Spleen (tissue), 11 donors: ENCODE data around the gene ITPR1. TPM values are rescaled to one million over a fixed set of nuclear protein-coding genes. Genes with fewer than 3 reads are reported as not detected.
A peak's percentile ranks its signal among the peaks of the same experiment; 100 is the strongest.

Experiments used
- DNase-seq: peaks from one replicate; pipeline ENCODE4 v3.0.0-alpha.2; 2020
- H3K27ac ChIP-seq, 8 donors: fragments of 200-600 bp; sonication (generic) in 7 of 8; 1 replicate in 4 of 8; 2 replicates in 4 of 8; pipeline versions ENCODE4 v1.5.0 to v1.8.0; 2016 to 2021; ENCODE audit warnings: inconsistent platforms in 4 of 8, mild to moderate bottlenecking in 4 of 8, moderate library complexity in 1 of 8
- H3K27me3 ChIP-seq, 7 donors: fragments of 200-600 bp; sonication (generic) in 6 of 7; replicated peaks in 1 of 7; 1 replicate in 4 of 7; 2 replicates in 3 of 7; pipeline versions ENCODE4 v1.5.0 to v1.8.0; 2016 to 2021; ENCODE audit warnings: inconsistent platforms in 3 of 7, mild to moderate bottlenecking in 1 of 7
- H3K36me3 ChIP-seq, 6 donors: fragments of 200-600 bp; sonication (generic) in 5 of 6; 1 replicate in 4 of 6; 2 replicates in 2 of 6; pipeline versions ENCODE4 v1.5.0 to v1.8.0; 2016 to 2021; ENCODE audit warnings: inconsistent platforms in 2 of 6
- H3K4me1 ChIP-seq, 6 donors: fragments of 200-600 bp; sonication (generic) in 5 of 6; 1 replicate in 3 of 6; 2 replicates in 3 of 6; pipeline versions ENCODE4 v1.5.0 to v1.8.0; 2016 to 2021; ENCODE audit warnings: inconsistent platforms in 3 of 6
- H3K4me3 ChIP-seq, 8 donors: fragments of 200-600 bp; sonication (generic) in 7 of 8; 1 replicate in 4 of 8; 2 replicates in 4 of 8; pipeline versions ENCODE4 v1.5.0 to v1.8.0; 2016 to 2021; ENCODE audit warnings: inconsistent platforms in 4 of 8, mild to moderate bottlenecking in 4 of 8, moderate library complexity in 2 of 8
- H3K9me3 ChIP-seq, 8 donors: fragments of 200-600 bp; sonication (generic) in 7 of 8; 1 replicate in 4 of 8; 2 replicates in 4 of 8; pipeline versions ENCODE4 v1.5.0 to v1.8.0; 2016 to 2021; ENCODE audit warnings: inconsistent platforms in 4 of 8
- POLR2A ChIP-seq, 3 donors: fragments of 450-650 bp; IDR thresholded peaks; one replicate each; pipeline ENCODE4 v1.5.1; 2017; ENCODE audit warnings: antibody characterized with exemption in 3 of 3, mild to moderate bottlenecking in 1 of 3
- POLR2AphosphoS5 ChIP-seq, 3 donors: sonication (generic); formaldehyde crosslinking; IDR thresholded peaks; one replicate each; pipeline ENCODE4 v1.5.1; 2017; ENCODE audit warnings: antibody characterized with exemption in 3 of 3
- WGBS, 5 donors: extraction: QIAGEN DNeasy Blood & Tissue Kit in 3 of 5; methylation state at CpG; one replicate each; pipeline versions ENCODE4 v1.1.5 to v1.1.7; 2013 to 2018; 5-methylcytosine and 5-hydroxymethylcytosine counted together
- intact Hi-C: fragments of 100-400 bp; cut with DNase I; formaldehyde crosslinking; loops from one replicate; pipeline ENCODE4 v1.15.0; 2023; ENCODE audit warnings: low total_unique reads
- polyA plus RNA-seq, 3 donors: library from polyadenylated mRNA; stranded (reverse); fragments of 200-250 nt; gene quantifications; one replicate each; pipeline ENCODE4 v1.2.1, GENCODE V29; 2013
- total RNA-seq, 7 donors: library from RNA; depleted of rRNA in 3 of 7; stranded (reverse); fragments of >200 nt in 3 of 7; fragmentation: NEBNext Ultra II Directional in 4 of 7; extraction: Animal tissue kit (Norgen Biotek cat#: 25700) in 4 of 7; gene quantifications; one replicate each; pipeline versions ENCODE4 v1.1.0 to v1.2.1, GENCODE V29; 2016 to 2021
- TF ChIP-seq, protein P1 (sequence below), 11 experiments: fragments of 200-600 bp in 7 of 11; fragments of 450-650 bp in 4 of 11; sonication (generic) in 4 of 11; IDR thresholded peaks in 8 of 11; conservative IDR thresholded peaks in 3 of 11; 1 replicate in 7 of 11; 2 replicates in 4 of 11; pipeline versions ENCODE4 v1.4.0 to v1.8.0; 2016 to 2021; ENCODE audit warnings: antibody characterized with exemption in 11 of 11, inconsistent platforms in 4 of 11, mild to moderate bottlenecking in 1 of 11
- donor health status: healthy with polysubstance abuse.
- donor health status: DM: no; HTN: no; CAD: no; lungs with moderate emphysema.
- donor health status: DM: no; HTN: no; CAD: no.
- donor health status: Bipolar disorder and iron deficiency.
- donor health status: healthy.
- donor health status: DM: no; HTN: no; CAD: no.
- donor health status: DM: yes; HTN: yes; CAD: no.

Gene ITPR1
- total and polyA plus RNA-seq, 10 donors = 17.5 to 194 (median 129) TPM

DNA sequence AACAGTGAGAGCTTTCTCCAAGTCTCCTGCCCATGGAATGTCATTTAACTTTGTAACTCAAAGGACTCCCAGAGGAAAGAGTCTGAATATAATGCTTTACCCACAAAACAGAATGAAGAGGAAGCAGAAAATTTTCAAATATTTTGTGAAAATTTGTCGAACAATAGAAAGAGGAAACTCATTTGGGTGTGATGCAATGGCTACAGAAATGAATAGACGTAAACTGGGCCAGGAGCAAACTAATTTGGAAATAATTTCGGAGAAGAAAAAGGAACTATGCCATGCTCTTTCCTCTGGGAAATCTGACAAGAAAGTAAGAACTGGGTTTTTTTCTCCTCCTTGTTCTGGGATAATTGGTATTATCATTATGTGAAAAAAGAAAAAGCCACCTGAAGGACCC is 14.9 kb upstream of the ITPR1 start:
- DNase-seq = no peak
- TF ChIP-seq POLR2A (IDR thresholded peaks at IDR 0.05) (no peak), POLR2AphosphoS5 (IDR thresholded peaks at IDR 0.05) (no peak)
- TF ChIP-seq, protein P1, sequence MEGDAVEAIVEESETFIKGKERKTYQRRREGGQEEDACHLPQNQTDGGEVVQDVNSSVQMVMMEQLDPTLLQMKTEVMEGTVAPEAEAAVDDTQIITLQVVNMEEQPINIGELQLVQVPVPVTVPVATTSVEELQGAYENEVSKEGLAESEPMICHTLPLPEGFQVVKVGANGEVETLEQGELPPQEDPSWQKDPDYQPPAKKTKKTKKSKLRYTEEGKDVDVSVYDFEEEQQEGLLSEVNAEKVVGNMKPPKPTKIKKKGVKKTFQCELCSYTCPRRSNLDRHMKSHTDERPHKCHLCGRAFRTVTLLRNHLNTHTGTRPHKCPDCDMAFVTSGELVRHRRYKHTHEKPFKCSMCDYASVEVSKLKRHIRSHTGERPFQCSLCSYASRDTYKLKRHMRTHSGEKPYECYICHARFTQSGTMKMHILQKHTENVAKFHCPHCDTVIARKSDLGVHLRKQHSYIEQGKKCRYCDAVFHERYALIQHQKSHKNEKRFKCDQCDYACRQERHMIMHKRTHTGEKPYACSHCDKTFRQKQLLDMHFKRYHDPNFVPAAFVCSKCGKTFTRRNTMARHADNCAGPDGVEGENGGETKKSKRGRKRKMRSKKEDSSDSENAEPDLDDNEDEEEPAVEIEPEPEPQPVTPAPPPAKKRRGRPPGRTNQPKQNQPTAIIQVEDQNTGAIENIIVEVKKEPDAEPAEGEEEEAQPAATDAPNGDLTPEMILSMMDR (IDR thresholded peaks at IDR 0.05 in 8 of 11, conservative IDR thresholded peaks at IDR 0.05 in 3 of 11) = no peak
- no peaks in the 10 kb centered on the region for H3K36me3 ChIP-seq
- WGBS, 5 donors = 17 to 47% (median 34%) methylated on average over 3 of the region's 3 CpGs
- intact Hi-C loops = no loop called here
- H3K4me3 ChIP-seq = no peak overlapping the region
- peak overlapping the region in 6 of 8 donors; percentile 17 to 76 (median 64) for H3K27ac ChIP-seq
- H3K9me3 ChIP-seq = no peaks in the 10 kb centered on the region
- peaks cover 0 to 49% (median 13%) of the 10 kb centered on the region in 6 donors for H3K4me1 ChIP-seq
- no peaks in the 10 kb centered on the region for H3K27me3 ChIP-seq

DNA sequence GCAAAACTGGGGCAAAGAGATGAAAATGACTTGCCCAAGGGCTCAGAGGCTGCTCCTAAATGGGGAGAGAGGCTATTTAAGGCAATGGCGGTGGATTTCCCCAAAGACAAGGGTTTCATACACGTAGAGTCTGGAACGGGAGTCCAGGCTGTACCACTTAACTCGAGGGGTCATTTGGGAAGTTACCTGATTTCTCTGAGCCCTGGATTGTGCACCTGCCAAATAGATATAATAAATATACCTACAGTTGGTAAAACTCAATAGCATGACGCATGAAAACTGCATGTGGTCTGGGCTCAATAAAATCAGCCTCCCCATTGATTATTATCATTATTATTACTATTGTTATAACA is 1.3 kb upstream of the ITPR1 start:
- H3K27ac ChIP-seq = peak overlapping the region in 2 of 8 donors; percentile 86 to 89
- peaks cover 11 to 47% (median 37%) of the 10 kb centered on the region in 6 donors for H3K4me1 ChIP-seq
- H3K9me3 ChIP-seq = no peaks in the 10 kb centered on the region
- intact Hi-C loops = no loop called here
- H3K36me3 ChIP-seq = no peaks in the 10 kb centered on the region
- H3K27me3 ChIP-seq = no peaks in the 10 kb centered on the region
- TF ChIP-seq, protein P1 (IDR thresholded peaks at IDR 0.05 in 8 of 11, conservative IDR thresholded peaks at IDR 0.05 in 3 of 11) = no peak
- TF ChIP-seq POLR2A (IDR thresholded peaks at IDR 0.05) (no peak), POLR2AphosphoS5 (IDR thresholded peaks at IDR 0.05) (no peak)
- 22 to 45% (median 37%) methylated on average over 5 of the region's 5 CpGs for WGBS, 5 donors
- no peak for DNase-seq
- H3K4me3 ChIP-seq = peak overlapping the region; percentile 86 to 98 (median 96)

DNA sequence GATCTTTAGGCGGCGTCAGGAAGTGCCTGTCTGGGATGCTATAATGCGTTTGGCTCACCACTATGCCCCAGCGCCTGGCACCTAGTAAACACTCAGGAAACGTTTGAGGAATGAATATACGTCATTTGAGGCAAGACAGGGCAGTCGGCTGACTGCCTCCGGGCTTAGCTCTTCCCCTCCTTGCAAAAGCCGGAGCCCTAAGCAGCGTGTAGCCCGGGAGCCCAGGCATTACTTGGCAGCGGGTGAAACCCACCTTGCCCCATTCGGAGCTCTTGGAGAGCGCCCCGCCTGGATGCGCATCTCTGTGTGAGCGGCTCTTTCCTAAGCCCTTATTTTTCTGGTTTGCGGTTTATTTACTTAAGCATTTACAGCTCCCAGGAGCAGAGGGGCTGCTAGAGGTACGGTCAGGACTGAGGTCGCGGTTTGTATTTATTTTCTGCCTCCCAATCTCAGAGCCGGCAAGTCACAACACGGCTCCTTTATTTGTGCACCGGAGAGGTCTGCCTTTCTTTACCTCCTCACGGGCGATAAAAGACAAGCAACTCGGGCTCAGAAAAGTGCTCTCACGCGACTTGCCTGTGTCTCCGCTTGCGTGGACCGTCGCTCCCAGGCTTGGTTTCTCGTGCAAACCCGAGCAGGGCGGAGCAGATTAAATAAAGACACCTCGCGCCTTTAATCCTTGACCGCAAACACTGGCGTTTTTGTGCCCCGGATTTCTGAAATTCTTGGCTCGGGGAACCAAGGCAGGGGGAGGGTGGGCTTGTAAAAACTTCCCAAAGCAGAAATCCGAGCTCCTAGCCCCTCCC is 737 bp upstream of the ITPR1 start:
- TF ChIP-seq POLR2AphosphoS5 (IDR thresholded peaks at IDR 0.05) (peak in 2 of 3 donors; percentile 66 to 73), POLR2A (IDR thresholded peaks at IDR 0.05) (no peak)
- TF ChIP-seq, protein P1 (IDR thresholded peaks at IDR 0.05 in 8 of 11, conservative IDR thresholded peaks at IDR 0.05 in 3 of 11) = no peak
- DNase-seq = peak; percentile 88
- Histone ChIP-seq H3K4me1 (peaks cover 11 to 49% (median 39%) of the 10 kb centered on the region in 6 donors), H3K27me3 (no peaks in the 10 kb centered on the region), H3K9me3 (no peaks in the 10 kb centered on the region), H3K36me3 (peaks cover 0 to 2% (median 0%) of the 10 kb centered on the region in 6 donors), H3K27ac (peak overlapping the region; percentile 52 to 89 (median 82)), H3K4me3 (peak overlapping the region; percentile 86 to 98 (median 96))
- WGBS, 5 donors = 0 to 1% (median 0%) methylated on average over 39 to 43 of the region's 43 CpGs
- intact Hi-C loops = no loop called here
